OCI-LY3 (cell line): ENCODE measurements around the gene HIPK1.

Source experiments
- H2AFZ ChIP-seq: fragments of 200-600, 300-600 bp; shearing (Covaris generic); 2 replicates; pipeline ENCODE4 v1.6.0; 2014; ENCODE audit warnings: antibody characterized with exemption, low read depth, low read length
- H3K27ac ChIP-seq: fragments of 200-600, 300-600 bp; sonication (generic); 2 replicates; pipeline ENCODE4 v1.5.1; 2014; ENCODE audit warnings: mild to moderate bottlenecking, low read length, moderate library complexity, mixed read lengths
- H3K27me3 ChIP-seq: fragments of 200-600, 300-600 bp; sonication (generic); 2 replicates; pipeline ENCODE4 v1.6.1; 2014; ENCODE audit warnings: low read depth, low read length, mixed read lengths
- H3K36me3 ChIP-seq: fragments of 200-600, 300-600 bp; sonication (generic); replicated peaks from 2 replicates; pipeline ENCODE3; 2014; ENCODE audit warnings: low read depth, low read length, mixed read lengths
- H3K4me1 ChIP-seq: fragments of 300-600, 200-600 bp; sonication (generic); 2 replicates; pipeline ENCODE4 v1.6.1; 2014; ENCODE audit warnings: low read length, mixed read lengths
- H3K4me2 ChIP-seq: fragments of 200-600, 300-600 bp; sonication (generic); 2 replicates; pipeline ENCODE4 v1.6.1; 2014; ENCODE audit warnings: low read length, mixed read lengths
- H3K4me3 ChIP-seq: fragments of 300-600, 200-600 bp; sonication (generic); 2 replicates; pipeline ENCODE4 v1.5.1; 2014; ENCODE audit warnings: antibody characterized with exemption, mild to moderate bottlenecking, low read length, moderate library complexity
- H3K79me2 ChIP-seq: fragments of 300-600, 200-600 bp; shearing (Covaris generic); 2 replicates; pipeline ENCODE4 v1.6.1; 2014; ENCODE audit warnings: mild to moderate bottlenecking, low read length, mixed read lengths
- H3K9ac ChIP-seq: fragments of 300-600, 200-600 bp; shearing (Covaris generic); 2 replicates; pipeline ENCODE4 v1.6.0; 2014; ENCODE audit warnings: mild to moderate bottlenecking, low read length, moderate library complexity
- H3K9me3 ChIP-seq: fragments of 200-600, 300-600 bp; shearing (Covaris generic); 2 replicates; pipeline ENCODE4 v1.6.1; 2014; ENCODE audit warnings: low read length, mixed read lengths; ENCODE audit not compliant: insufficient read depth
- H4K20me1 ChIP-seq: fragments of 200-600, 300-600 bp; sonication (generic); 2 replicates; pipeline ENCODE4 v1.6.1; 2016; ENCODE audit warnings: low read length, mixed read lengths; ENCODE audit not compliant: insufficient read depth
- CTCF ChIP-seq: fragments of 200-600, 300-600 bp; sonication (generic); IDR thresholded peaks from 2 replicates; pipeline ENCODE4 v1.5.1; 2014; ENCODE audit warnings: antibody characterized with exemption, low read length, low read depth
- EZH2phosphoT487 ChIP-seq: fragments of 200-600 bp; shearing (Covaris generic); IDR thresholded peaks from 2 replicates; pipeline ENCODE4 v1.6.1; 2018; ENCODE audit warnings: antibody characterized with exemption, mixed run types, low read depth

The HIPK1 gene

GRCh38 chr1:113905435-113905861, 23.7 kb upstream of the HIPK1 start:
- Histone ChIP-seq H3K4me1 (peaks cover 9% of the 10 kb centered on the region), H3K4me3 (peak overlapping the region; percentile 92), H3K9me3 (no peaks in the 10 kb centered on the region), H3K36me3 (no peaks in the 10 kb centered on the region), H3K4me2 (peak overlapping the region; percentile 81), H2AFZ (peak overlapping the region; percentile 35), H3K9ac (peak overlapping the region; percentile 78), H4K20me1 (no peaks in the 10 kb centered on the region), H3K27me3 (no peaks in the 10 kb centered on the region), H3K27ac (peak overlapping the region; percentile 51), H3K79me2 (peaks cover 35% of the 10 kb centered on the region)
- TF ChIP-seq EZH2phosphoT487 (no peak), CTCF (no peak)

- peaks cover 2% of the 10 kb centered on the region for H3K36me3 ChIP-seq
- H3K9ac ChIP-seq: no peak overlapping the region
- TF ChIP-seq EZH2phosphoT487 (no peak), CTCF (no peak)
- no peak overlapping the region for H3K27ac ChIP-seq
- no peaks in the 10 kb centered on the region for H3K4me1 ChIP-seq
- no peak overlapping the region for H2AFZ ChIP-seq
- H3K9me3 ChIP-seq: no peaks in the 10 kb centered on the region
- no peaks in the 10 kb centered on the region for H3K79me2 ChIP-seq
- H3K27me3 ChIP-seq: no peaks in the 10 kb centered on the region
- H3K4me3 ChIP-seq: no peak overlapping the region
- no peak overlapping the region for H3K4me2 ChIP-seq
- H4K20me1 ChIP-seq: no peaks in the 10 kb centered on the region
Measured at GRCh38 chr1:113912594-113913311, 16.4 kb upstream of the HIPK1 start.

- Histone ChIP-seq H3K27ac (no peak overlapping the region), H3K36me3 (peaks cover 2% of the 10 kb centered on the region), H4K20me1 (no peaks in the 10 kb centered on the region), H3K4me2 (no peak overlapping the region), H3K79me2 (no peaks in the 10 kb centered on the region), H3K4me1 (no peaks in the 10 kb centered on the region), H2AFZ (no peak overlapping the region), H3K27me3 (no peaks in the 10 kb centered on the region), H3K9me3 (no peaks in the 10 kb centered on the region), H3K4me3 (no peak overlapping the region), H3K9ac (no peak overlapping the region)
- no peak for TF ChIP-seq EZH2phosphoT487
- TF ChIP-seq CTCF: no peak
Measured at GRCh38 chr1:113913312-113913668, 15.8 kb upstream of the HIPK1 start.

- Histone ChIP-seq H3K4me2 (no peak overlapping the region), H2AFZ (no peak overlapping the region), H3K9me3 (no peaks in the 10 kb centered on the region), H3K4me1 (no peaks in the 10 kb centered on the region), H3K79me2 (no peaks in the 10 kb centered on the region), H3K4me3 (no peak overlapping the region), H4K20me1 (no peaks in the 10 kb centered on the region), H3K27me3 (no peaks in the 10 kb centered on the region), H3K27ac (no peak overlapping the region), H3K36me3 (peaks cover 2% of the 10 kb centered on the region), H3K9ac (no peak overlapping the region)
- no peak for TF ChIP-seq EZH2phosphoT487
- no peak for TF ChIP-seq CTCF
Measured at GRCh38 chr1:113913887-113914664, 15.0 kb upstream of the HIPK1 start.
